EH (cell line): Measurements from ENCODE around the gene RBCK1.
"Not testable (repeated sequence)": the region's sequence is repeated elsewhere in the genome, so short reads cannot be mapped to it uniquely, and the experiment has no call there.

ENCODE experiments used
- DNase-seq: peaks from one replicate; pipeline ENCODE4 v3.0.0-alpha.2; 2015; ENCODE audit warnings: low read depth

Gene RBCK1

GRCh38 chr20:407953-408842 lies at the start of gene RBCK1:
Gene RBCK1, plus strand, starts transcription at chr20:408299. Its CDS starts 459 bp downstream, at chr20:408758.
- peak; percentile 87 for DNase-seq

- DNase-seq, result peak; percentile 29
Observed at GRCh38 chr20:358891-359555, 49.1 kb upstream of the RBCK1 start.

DNA sequence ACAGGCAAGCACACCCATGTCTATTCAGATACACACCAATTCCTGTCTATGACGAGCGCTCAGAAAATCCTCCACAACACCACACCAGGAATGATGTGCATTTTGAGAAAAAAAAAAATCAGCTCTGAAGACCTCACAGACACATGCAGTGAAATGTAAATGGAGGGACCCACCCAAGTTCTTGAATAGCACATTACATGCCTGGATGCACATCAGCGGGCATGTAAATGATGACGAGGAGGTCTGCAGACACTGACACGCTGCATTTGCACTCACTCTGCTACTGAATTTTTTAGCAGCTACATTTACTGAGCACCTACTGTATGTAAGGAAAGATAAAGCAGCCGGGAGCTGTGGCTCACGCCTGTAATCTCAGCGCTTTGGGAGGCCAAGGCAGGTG lies 46.5 kb upstream of the RBCK1 start:
- DNase-seq, result no peak

DNA sequence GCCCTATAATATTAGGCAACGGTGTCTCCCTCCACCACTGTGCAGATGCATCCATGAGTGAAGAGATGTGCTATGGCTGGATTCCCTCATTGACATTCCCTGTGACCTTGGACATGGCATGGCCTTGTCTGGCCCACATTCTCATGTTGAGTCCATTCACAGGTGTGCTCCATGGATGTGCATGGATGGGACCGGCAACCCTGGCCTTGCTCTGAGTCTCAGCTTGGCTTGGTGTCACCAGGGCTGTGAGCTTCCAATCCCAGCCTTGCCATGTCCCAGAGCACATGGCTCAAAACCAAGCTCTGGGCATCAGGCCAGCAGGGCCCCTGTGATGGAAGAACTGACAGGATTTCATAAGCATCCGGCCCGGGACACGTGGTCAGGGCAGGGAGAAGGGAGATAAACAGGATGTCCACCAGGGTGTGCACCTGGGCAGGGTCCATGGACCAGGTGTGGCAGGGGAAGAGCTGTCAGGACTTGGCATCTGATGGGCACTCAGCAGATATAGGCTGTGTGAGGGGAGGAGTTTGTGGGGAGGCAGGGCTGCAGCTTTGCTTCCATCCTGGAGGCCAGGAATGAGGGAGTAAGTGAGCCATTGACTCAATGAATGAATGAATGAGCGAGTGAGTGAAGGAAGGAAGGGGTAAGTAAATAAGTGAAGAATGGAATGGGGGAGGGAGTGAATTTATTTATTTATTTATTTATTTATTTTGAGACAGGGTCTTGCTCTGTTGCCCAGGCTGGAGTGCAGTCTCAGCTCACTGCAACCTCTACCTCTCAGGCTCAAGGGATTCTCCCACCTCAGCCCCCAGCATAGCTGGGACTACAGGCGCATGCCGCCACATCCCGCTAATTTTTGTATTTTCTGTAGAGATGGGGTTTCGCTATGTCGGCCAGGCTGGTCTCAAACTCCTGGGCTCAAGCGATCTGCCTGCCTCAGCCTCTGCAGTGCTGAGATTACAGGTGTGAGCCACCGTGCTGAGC lies 45.5 kb upstream of the RBCK1 start:
- peak; percentile 89 for DNase-seq

- peak; percentile 48 for DNase-seq
Observed at GRCh38 chr20:363319-364078, 44.6 kb upstream of the RBCK1 start.

GRCh38 chr20:364905-365794 lies 42.9 kb upstream of the RBCK1 start:
- peak; percentile 49 for DNase-seq

DNA sequence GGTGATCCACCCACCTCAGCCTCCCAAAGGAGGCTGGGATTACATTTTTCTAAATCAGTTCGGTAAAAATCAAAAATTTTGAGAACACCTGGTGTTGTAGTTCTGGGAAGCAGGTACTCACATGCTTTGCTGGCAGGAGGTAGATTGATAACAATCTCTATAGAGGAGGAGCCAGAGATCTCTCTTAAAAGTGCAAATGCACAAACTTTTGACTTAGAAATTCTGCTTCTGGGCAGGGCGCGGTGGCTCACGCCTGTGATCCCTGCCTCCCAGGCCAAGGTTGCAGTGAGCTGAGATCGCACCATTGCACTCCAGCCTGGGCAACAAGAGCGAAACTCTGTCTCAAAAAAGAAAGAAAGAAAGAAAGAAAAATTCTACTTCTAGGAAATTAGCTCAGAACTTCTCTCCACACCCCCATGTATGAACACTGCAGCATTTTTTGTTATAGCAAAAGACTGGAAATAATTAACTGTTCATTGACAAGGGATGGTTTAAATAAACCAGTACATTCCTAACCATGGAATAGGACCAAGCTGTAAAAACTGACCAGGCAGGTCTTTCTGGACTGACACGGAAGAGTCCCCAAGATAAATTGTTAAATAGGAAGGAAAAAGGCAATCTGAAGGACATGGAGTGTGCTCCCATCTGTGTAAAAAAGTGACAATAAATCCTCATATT lies 41.9 kb upstream of the RBCK1 start:
- peak; percentile 16 for DNase-seq

DNA sequence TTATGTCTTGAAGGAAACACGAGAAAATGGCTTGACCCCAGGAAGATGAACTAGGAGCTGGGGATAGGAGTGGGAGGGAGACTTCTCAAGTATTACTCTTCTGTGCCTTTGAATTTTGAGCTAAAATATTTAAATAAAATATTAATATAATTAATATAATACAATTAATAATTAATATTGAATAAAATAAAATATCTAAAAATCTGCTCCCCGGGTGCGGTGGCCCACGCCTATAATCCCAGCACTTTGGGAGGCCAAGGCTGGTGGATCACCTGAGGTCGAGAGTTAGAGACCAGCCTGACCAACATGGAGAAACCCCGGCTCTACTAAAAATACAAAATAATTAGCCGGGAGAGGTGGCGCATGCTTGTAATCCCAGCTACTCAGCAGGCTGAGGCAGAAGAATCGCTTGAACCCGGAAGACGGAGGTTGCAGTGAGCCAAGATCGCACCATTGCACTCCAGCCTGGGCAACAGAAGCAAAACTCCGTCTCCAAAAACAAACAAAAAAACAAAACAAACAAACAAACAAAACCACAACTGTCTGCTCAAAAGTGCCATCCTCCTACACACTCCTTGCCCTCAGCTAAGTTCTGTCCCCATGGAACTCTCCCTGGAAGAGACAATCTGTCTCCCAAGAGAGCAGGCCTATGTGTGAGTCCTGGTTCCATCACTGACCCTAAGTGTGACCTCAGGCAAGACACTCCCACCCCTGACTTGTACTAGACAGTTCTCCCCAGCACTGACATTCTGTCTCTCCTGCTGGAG lies 41.2 kb upstream of the RBCK1 start:
- DNase-seq, result no peak

DNA sequence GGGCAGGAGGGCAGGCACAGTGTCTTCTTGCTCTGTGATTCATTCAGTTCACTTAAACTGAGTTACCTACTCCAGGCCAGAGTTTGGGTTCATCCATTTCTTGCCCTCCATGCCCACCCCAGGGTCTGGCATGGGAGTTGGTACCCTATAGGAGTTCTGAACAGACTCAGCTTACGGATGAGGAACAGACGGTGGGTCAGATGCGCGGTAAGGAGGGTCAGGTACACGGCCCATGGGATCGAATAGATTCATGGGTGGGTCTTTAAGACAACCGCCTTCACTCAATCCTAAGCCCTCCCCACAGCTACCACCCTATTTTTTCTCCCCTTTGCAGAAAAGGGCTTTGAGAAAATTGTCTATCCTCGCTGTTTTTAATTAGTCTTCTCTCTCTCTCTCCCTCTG lies 40.6 kb upstream of the RBCK1 start:
- DNase-seq, result no peak

DNA sequence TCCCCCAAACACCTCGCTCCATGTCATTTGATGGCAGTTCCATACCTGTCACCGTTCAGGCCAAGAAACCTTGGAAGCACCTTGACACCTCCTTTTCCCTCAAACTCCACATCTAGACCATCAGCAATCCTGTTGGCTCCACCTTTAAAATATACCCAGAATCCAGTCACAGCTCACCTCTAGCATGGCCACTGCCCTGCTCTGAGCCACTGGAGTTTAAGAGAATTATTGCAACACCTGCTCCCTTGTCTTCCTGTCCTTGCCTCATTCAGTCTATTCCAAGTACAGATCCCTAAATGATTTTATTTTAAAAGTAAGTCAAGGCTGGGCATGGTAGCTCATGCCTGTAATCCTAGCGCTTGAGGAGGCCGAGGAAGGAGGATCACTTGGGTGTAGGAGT lies 39.2 kb upstream of the RBCK1 start:
- DNase-seq, result no peak

- DNase-seq, result peak; percentile 26
Observed at GRCh38 chr20:370151-370600, 37.9 kb upstream of the RBCK1 start.

DNA sequence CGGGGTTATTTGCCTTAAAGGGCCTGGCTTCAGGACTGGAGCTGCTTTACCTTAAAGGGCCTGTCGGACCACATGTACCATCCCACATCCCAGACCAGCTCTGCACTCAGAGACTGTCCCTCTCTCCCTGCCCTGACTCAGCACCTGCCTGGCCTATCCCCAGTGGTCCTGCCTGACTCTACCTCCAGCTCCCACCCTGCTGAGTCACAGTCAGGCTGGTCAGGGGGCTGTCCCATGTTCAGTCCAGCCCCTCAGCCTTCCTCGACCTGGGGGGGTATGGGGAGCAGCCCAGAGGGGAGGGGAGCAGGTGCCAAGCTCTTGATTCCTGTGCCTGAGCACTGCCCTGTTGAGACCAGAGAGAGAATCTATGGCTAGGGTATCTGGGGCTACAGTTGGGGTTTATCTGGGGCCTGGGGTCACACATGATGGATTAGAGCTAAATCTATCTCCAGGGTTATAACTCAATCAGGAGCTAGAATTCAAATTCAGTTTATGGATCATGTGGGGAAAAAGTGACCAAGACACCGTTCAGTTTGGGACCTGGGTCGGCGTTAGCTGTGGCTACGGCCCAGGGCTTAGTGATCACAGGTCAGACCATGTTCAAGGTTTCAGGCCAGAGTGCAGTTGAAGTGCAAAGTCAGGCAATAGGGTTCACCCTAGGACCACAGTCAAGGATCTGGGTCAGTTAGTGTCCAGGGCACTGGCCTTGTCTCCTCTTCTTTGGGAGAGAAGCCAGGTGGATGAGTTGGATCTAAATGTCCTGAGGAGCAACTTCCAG lies 36.9 kb upstream of the RBCK1 start:
- no peak for DNase-seq

GRCh38 chr20:371755-372542 lies 36.1 kb upstream of the RBCK1 start:
- peak; percentile 96 for DNase-seq

- DNase-seq, result not testable (repeated sequence)
Observed at GRCh38 chr20:372543-373082, 35.5 kb upstream of the RBCK1 start.

DNA sequence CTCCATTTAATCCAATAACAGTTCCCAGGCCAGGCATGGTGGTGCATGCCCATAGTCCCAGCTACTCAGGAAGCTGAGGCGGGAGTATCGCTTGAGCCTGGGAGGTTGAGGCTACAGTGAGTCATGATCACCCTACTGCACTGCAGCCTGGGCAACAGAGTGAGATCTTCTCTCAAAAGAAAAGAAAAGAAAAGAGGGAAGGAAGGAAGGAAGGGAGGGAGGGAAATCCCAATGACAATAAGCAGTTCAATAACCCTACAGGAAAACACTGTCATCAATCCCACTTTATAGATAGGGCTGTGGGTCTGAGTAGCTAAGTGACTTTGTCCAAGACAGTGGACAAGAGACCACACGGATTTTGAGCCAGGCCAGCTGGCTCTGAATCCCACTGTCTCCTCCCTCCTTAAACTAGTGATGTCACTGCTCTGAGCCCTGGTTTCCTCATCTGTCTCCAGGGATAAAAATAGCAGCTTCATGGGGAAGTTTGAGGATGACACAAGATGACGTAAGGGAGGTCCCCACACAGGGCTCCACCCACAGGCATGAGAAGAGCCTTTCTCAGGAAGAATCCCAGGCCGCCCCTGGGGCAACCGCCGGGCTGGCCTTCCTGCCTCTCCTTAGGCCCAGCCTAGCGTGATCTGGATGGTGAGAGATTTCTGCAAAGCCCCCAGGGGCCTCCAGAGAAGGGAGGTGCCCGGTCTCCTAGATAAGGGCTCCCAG lies 34.8 kb upstream of the RBCK1 start:
- peak; percentile 85 for DNase-seq

DNA sequence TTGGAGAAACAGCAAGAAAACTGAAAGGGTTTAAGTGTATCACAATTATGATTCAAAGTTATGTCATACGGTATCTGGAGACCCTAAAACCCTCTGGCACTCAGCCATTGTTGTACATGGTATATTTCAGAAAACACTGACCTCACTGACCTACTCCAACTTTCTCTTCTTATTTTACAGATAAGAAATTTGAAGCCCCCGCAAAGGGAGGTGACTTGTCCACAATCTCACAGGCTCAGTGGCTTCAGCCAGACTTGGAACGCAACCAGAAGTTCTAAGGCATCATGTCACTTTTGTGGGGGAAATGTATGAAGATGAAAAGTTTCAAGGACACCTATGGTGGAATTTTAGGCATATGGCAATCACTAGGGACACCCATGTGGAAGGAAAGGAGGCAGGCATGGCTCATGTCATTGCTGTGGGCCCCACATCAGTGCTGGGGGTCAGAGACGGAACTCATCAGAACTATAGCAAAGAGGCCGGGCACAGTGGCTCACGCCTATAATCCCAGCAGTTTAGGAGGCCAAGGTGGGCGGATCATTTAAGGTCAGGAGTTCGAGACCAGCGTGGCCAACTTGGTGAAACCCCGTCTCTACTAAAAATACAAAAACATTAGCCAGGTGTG lies 32.7 kb upstream of the RBCK1 start:
- no peak for DNase-seq
